Trophoblast cell (in vitro differentiated cells and primary cell): ENCODE measurements around the gene OPRPN.

Experiments
- DNase-seq, 2 donors: peaks; one replicate each; pipeline ENCODE4 v3.0.0-alpha.2; 2016
- H2AFZ ChIP-seq: 2 replicates; pipeline ENCODE4 v1.6.1; 2013; ENCODE audit warnings: low read length, moderate library complexity, mild to moderate bottlenecking; ENCODE audit not compliant: insufficient read depth, poor library complexity
- H2AK5ac ChIP-seq: 2 replicates; pipeline ENCODE4 v1.6.1; 2013; ENCODE audit warnings: mild to moderate bottlenecking, low read length
- H2BK120ac ChIP-seq: 2 replicates; pipeline ENCODE4 v1.6.1; 2013; ENCODE audit warnings: low read length, mild to moderate bottlenecking, moderate library complexity; ENCODE audit not compliant: insufficient read depth, poor library complexity
- H2BK12ac ChIP-seq: 2 replicates; pipeline ENCODE4 v1.6.1; 2013; ENCODE audit warnings: mild to moderate bottlenecking, low read length, moderate library complexity
- H2BK5ac ChIP-seq: 2 replicates; pipeline ENCODE4 v1.6.1; 2013; ENCODE audit warnings: low read length, low read depth, moderate library complexity, mild to moderate bottlenecking; ENCODE audit not compliant: poor library complexity
- H3K14ac ChIP-seq: 2 replicates; pipeline ENCODE4 v1.6.1; 2013; ENCODE audit warnings: mild to moderate bottlenecking, low read length
- H3K18ac ChIP-seq: 2 replicates; pipeline ENCODE4 v1.6.1; 2013; ENCODE audit warnings: mild to moderate bottlenecking, low read length
- H3K23ac ChIP-seq: 2 replicates; pipeline ENCODE4 v1.6.1; 2013; ENCODE audit warnings: low read length
- H3K27ac ChIP-seq: 2 replicates; pipeline ENCODE4 v1.5.1; 2013; ENCODE audit warnings: low read depth, mild to moderate bottlenecking, inconsistent platforms, low read length, moderate library complexity
- H3K27me3 ChIP-seq: 2 replicates; pipeline ENCODE4 v1.6.1; 2013; ENCODE audit warnings: inconsistent platforms, mild to moderate bottlenecking, low read length, moderate library complexity; ENCODE audit not compliant: insufficient read depth
- H3K36me3 ChIP-seq, 2 experiments: 1 replicate in 1 of 2; 2 replicates in 1 of 2; pipeline ENCODE4 v1.6.1; 2013; ENCODE audit warnings: low read length in 2 of 2, mild to moderate bottlenecking in 2 of 2, moderate library complexity in 1 of 2; ENCODE audit not compliant: insufficient read depth in 2 of 2, control insufficient read depth in 1 of 2
- H3K4ac ChIP-seq: 2 replicates; pipeline ENCODE4 v1.6.1; 2013; ENCODE audit warnings: low read depth, mild to moderate bottlenecking, low read length, moderate library complexity
- H3K4me1 ChIP-seq, 2 experiments: 1 replicate in 1 of 2; 2 replicates in 1 of 2; pipeline ENCODE4 v1.6.1; 2013; ENCODE audit warnings: low read length in 2 of 2, mild to moderate bottlenecking in 2 of 2, moderate library complexity in 1 of 2; ENCODE audit not compliant: insufficient read depth in 2 of 2, control insufficient read depth in 1 of 2
- H3K4me2 ChIP-seq: 2 replicates; pipeline ENCODE4 v1.6.1; 2013; ENCODE audit warnings: inconsistent platforms, mild to moderate bottlenecking, low read length, moderate library complexity
- H3K4me3 ChIP-seq: 2 replicates; pipeline ENCODE4 v1.5.1; 2013; ENCODE audit warnings: mild to moderate bottlenecking, low read depth, low read length, inconsistent platforms
- H3K79me1 ChIP-seq: one replicate; pipeline ENCODE4 v1.6.1; 2013; ENCODE audit warnings: low read length
- H3K79me2 ChIP-seq: 2 replicates; pipeline ENCODE4 v1.6.1; 2013; ENCODE audit warnings: low read length, mild to moderate bottlenecking; ENCODE audit not compliant: control insufficient read depth, insufficient read depth, poor library complexity
- H3K9ac ChIP-seq: 2 replicates; pipeline ENCODE4 v1.6.1; 2013; ENCODE audit warnings: mild to moderate bottlenecking, low read length
- H3K9me3 ChIP-seq: 2 replicates; pipeline ENCODE4 v1.6.1; 2013; ENCODE audit warnings: low read depth, mild to moderate bottlenecking, control low read depth, inconsistent platforms, low read length; ENCODE audit not compliant: insufficient read depth
- H4K12ac ChIP-seq: 2 replicates; pipeline ENCODE4 v1.6.1; 2013; ENCODE audit warnings: low read depth, mild to moderate bottlenecking, low read length, moderate library complexity
- H4K8ac ChIP-seq: 2 replicates; pipeline ENCODE4 v1.6.1; 2013; ENCODE audit warnings: low read depth, mild to moderate bottlenecking, low read length, moderate library complexity
- H4K91ac ChIP-seq: one replicate; pipeline ENCODE4 v1.6.1; 2013; ENCODE audit warnings: low read depth, mild to moderate bottlenecking, low read length, moderate library complexity
- WGBS: extraction: QIAGEN DNeasy Blood & Tissue Kit; methylation state at CpG from one replicate; pipeline ENCODE4 v1.1.7; 2013; ENCODE audit warnings: missing lambda C conversion rate; ENCODE audit not compliant: insufficient read length, insufficient coverage; ENCODE audit errors: extremely low coverage; 5-methylcytosine and 5-hydroxymethylcytosine counted together

The OPRPN gene

GRCh38 chr4:70426789-70427188, 29.0 kb downstream of the OPRPN start:
- Histone ChIP-seq H3K4me2 (no peak overlapping the region), H4K91ac (no peak overlapping the region), H2AFZ (no peak overlapping the region), H3K9me3 (peaks cover 5% of the 10 kb centered on the region), H2BK5ac (no peak overlapping the region), H4K12ac (no peak overlapping the region), H2AK5ac (no peak overlapping the region), H3K4ac (no peak overlapping the region), H3K27me3 (no peaks in the 10 kb centered on the region), H3K9ac (no peak overlapping the region), H2BK120ac (no peak overlapping the region), H2BK12ac (no peak overlapping the region), H3K36me3 (no peaks in the 10 kb centered on the region), H3K14ac (no peak overlapping the region), H3K4me3 (no peak overlapping the region), H3K18ac (no peak overlapping the region), H3K79me1 (no peaks in the 10 kb centered on the region), H3K4me1 (no peaks in the 10 kb centered on the region), H3K23ac (no peak overlapping the region), H3K27ac (no peak overlapping the region), H4K8ac (no peak overlapping the region), H3K79me2 (no peaks in the 10 kb centered on the region)
- DNase-seq = no peak

GRCh38 chr4:70437197-70437596, 39.5 kb downstream of the OPRPN start:
- Histone ChIP-seq H3K27ac (no peak overlapping the region), H2BK5ac (no peak overlapping the region), H3K23ac (peak overlapping the region; percentile 77), H4K91ac (no peak overlapping the region), H3K18ac (no peak overlapping the region), H3K4me1 (no peaks in the 10 kb centered on the region), H3K4me2 (no peak overlapping the region), H4K8ac (no peak overlapping the region), H3K9me3 (peaks cover 2% of the 10 kb centered on the region), H2BK12ac (no peak overlapping the region), H2AFZ (peak overlapping the region; percentile 23), H3K79me1 (no peaks in the 10 kb centered on the region), H3K27me3 (no peaks in the 10 kb centered on the region), H3K9ac (no peak overlapping the region), H3K14ac (no peak overlapping the region), H3K36me3 (no peaks in the 10 kb centered on the region), H2AK5ac (no peak overlapping the region), H3K4ac (no peak overlapping the region), H4K12ac (no peak overlapping the region), H2BK120ac (no peak overlapping the region), H3K4me3 (no peak overlapping the region), H3K79me2 (no peaks in the 10 kb centered on the region)
- no peak for DNase-seq
- WGBS = no CpG with 5 or more reads among the region's 7 CpGs

DNA sequence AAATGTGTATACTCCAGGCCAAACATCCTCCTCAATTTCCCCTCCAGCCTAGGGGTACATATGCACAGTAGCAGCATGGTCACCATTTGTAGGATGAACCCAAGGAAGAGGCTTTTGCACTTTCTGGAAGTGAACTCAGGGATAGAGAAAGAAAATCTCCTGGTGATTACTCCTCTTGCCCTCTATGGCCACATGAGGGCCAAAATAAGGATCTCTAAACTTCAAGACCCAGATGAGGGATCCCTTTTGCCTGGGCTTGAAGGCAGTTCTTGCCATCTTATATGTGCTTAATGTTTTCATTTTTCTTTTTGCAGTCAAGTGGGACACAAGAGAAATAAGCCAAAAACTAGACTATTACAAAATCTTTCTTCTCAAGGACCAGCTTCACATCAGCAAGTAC, 44.7 kb downstream of the OPRPN start:
- Histone ChIP-seq H3K4ac (no peak overlapping the region), H3K4me1 (no peaks in the 10 kb centered on the region), H4K91ac (no peak overlapping the region), H2BK120ac (no peak overlapping the region), H3K36me3 (no peaks in the 10 kb centered on the region), H3K9me3 (peaks cover 1% of the 10 kb centered on the region), H3K27ac (no peak overlapping the region), H3K9ac (no peak overlapping the region), H3K79me1 (no peaks in the 10 kb centered on the region), H2BK12ac (no peak overlapping the region), H3K79me2 (no peaks in the 10 kb centered on the region), H2BK5ac (no peak overlapping the region), H3K18ac (no peak overlapping the region), H3K4me2 (no peak overlapping the region), H3K27me3 (no peaks in the 10 kb centered on the region), H2AFZ (no peak overlapping the region), H2AK5ac (no peak overlapping the region), H4K8ac (no peak overlapping the region), H3K14ac (no peak overlapping the region), H3K23ac (no peak overlapping the region), H4K12ac (no peak overlapping the region), H3K4me3 (no peak overlapping the region)
- DNase-seq = no peak

- Histone ChIP-seq H2BK12ac (no peak overlapping the region), H4K12ac (no peak overlapping the region), H3K9me3 (peaks cover 1% of the 10 kb centered on the region), H4K8ac (no peak overlapping the region), H3K4me1 (no peaks in the 10 kb centered on the region), H2AK5ac (no peak overlapping the region), H3K4ac (no peak overlapping the region), H2BK5ac (no peak overlapping the region), H2BK120ac (no peak overlapping the region), H3K79me1 (no peaks in the 10 kb centered on the region), H3K23ac (no peak overlapping the region), H3K9ac (no peak overlapping the region), H3K27ac (no peak overlapping the region), H3K27me3 (no peaks in the 10 kb centered on the region), H3K18ac (no peak overlapping the region), H3K79me2 (no peaks in the 10 kb centered on the region), H4K91ac (no peak overlapping the region), H2AFZ (no peak overlapping the region), H3K36me3 (no peaks in the 10 kb centered on the region), H3K4me3 (no peak overlapping the region), H3K4me2 (no peak overlapping the region), H3K14ac (no peak overlapping the region)
- no peak for DNase-seq
- no CpG with 5 or more reads among the region's 5 CpGs for WGBS
Measured at GRCh38 chr4:70443329-70443728, 45.6 kb downstream of the OPRPN start.

DNA sequence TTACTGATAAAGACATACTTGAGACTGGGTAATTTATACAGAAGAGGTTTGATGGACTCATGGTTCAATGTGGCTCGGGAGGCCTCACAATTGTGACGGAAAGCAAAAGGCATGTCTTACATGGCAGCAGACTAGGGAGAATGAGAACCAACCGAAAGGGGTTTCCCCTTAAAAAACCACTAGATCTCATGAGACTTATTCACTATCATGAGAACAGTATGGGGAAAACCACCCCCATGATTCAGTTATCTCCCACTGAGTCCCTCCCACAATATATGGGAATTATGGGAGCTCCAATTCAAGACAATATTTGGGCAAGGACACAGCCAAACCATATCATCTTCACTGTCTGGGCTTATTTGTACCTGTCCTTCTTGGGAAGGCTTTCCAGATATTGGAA, 51.5 kb downstream of the OPRPN start:
- WGBS = no CpG with 5 or more reads among the region's 3 CpGs
- Histone ChIP-seq H3K9ac (no peak overlapping the region), H3K4me1 (no peaks in the 10 kb centered on the region), H3K18ac (no peak overlapping the region), H3K4me3 (no peak overlapping the region), H2AK5ac (no peak overlapping the region), H4K8ac (no peak overlapping the region), H3K9me3 (peaks cover 1% of the 10 kb centered on the region), H2BK120ac (no peak overlapping the region), H3K27ac (no peak overlapping the region), H3K23ac (no peak overlapping the region), H3K79me2 (no peaks in the 10 kb centered on the region), H4K91ac (no peak overlapping the region), H2AFZ (no peak overlapping the region), H3K14ac (no peak overlapping the region), H2BK12ac (no peak overlapping the region), H2BK5ac (no peak overlapping the region), H4K12ac (no peak overlapping the region), H3K27me3 (no peaks in the 10 kb centered on the region), H3K4ac (no peak overlapping the region), H3K79me1 (no peaks in the 10 kb centered on the region), H3K36me3 (no peaks in the 10 kb centered on the region), H3K4me2 (no peak overlapping the region)
- no peak for DNase-seq
